Pancreas (tissue), 10 donors: ENCODE measurements around the gene LGALS3BP. TPM values are rescaled to one million over a fixed set of nuclear protein-coding genes. Genes with fewer than 3 reads are reported as not detected.
A peak's percentile ranks its signal among the peaks of the same experiment; 100 is the strongest.

Experiments
- ATAC-seq, 4 donors: fragments of 200-7000 bp; cut with Tn5 transposase; one replicate each; pipeline versions ENCODE4 v1.8.0 to v1.9.1; 2020; ENCODE audit warnings: mild to moderate bottlenecking in 4 of 4, moderate library complexity in 4 of 4
- DNase-seq, 6 donors: peaks; one replicate each; pipeline ENCODE4 v3.0.0-alpha.2; 2020
- FAIRE-seq: peaks from 2 replicates; lab custom pipeline; 2012; peaks lifted over from hg19 to GRCh38; lab: Jason Lieb, UNC
- H3K27ac ChIP-seq, 4 donors: fragments of 200-600 bp; sonication (generic); 1 replicate in 3 of 4; 2 replicates in 1 of 4; pipeline versions ENCODE4 v1.5.0 to v1.8.0; 2020
- H3K27me3 ChIP-seq, 4 donors: fragments of 200-600 bp; one replicate each; pipeline ENCODE4 v1.8.0; 2021
- H3K36me3 ChIP-seq, 3 donors: fragments of 200-600 bp; sonication (generic) in 1 of 3; one replicate each; pipeline versions ENCODE4 v1.5.0 to v1.8.0; 2020 to 2021
- H3K4me1 ChIP-seq, 3 donors: fragments of 200-600 bp; one replicate each; pipeline ENCODE4 v1.8.0; 2021
- H3K4me3 ChIP-seq, 4 donors: fragments of 200-600 bp; sonication (generic) in 2 of 4; one replicate each; pipeline versions ENCODE4 v1.5.0 to v1.8.0; 2020 to 2021
- H3K9me3 ChIP-seq, 4 donors: fragments of 200-600 bp; one replicate each; pipeline ENCODE4 v1.8.0; 2021
- CTCF ChIP-seq, 4 donors: fragments of 200-600 bp; sonication (generic) in 3 of 4; IDR thresholded peaks; one replicate each; pipeline versions ENCODE4 v1.5.0 to v1.8.0; 2021; ENCODE audit warnings: antibody characterized with exemption in 4 of 4
- WGBS, 2 donors: extraction: QIAGEN DNeasy Blood & Tissue Kit; methylation state at CpG; one replicate each; pipeline ENCODE4 v1.1.7; 2013; 5-methylcytosine and 5-hydroxymethylcytosine counted together
- intact Hi-C, 3 donors: fragments of 100-400 bp; cut with DNase I; formaldehyde crosslinking; loops; one replicate each; pipeline versions ENCODE4 v1.11.1 to v1.14.2; 2022
- polyA plus RNA-seq, 2 donors: library from polyadenylated mRNA; stranded (reverse); fragments of 200-250 nt; gene quantifications; one replicate each; pipeline ENCODE4 v1.2.3, GENCODE V29; 2013
- total RNA-seq, 6 donors: library from RNA; stranded (reverse); fragmentation: NEBNext Ultra II Directional in 4 of 6; extraction: Animal tissue kit (Norgen Biotek cat#: 25700) in 4 of 6; gene quantifications; one replicate each; pipeline versions ENCODE4 v1.2.1 to v1.2.4, GENCODE V29; 2021 to 2023
- donor health status: healthy with polysubstance abuse.
- donor health status: DM: no; HTN: no; CAD: no; lungs with moderate emphysema.
- donor health status: DM: no; HTN: no; CAD: no.
- donor health status: control.
- donor health status: control.
- donor health status: Bipolar disorder and iron deficiency.
- donor health status: DM: yes; HTN: yes; CAD: no.
- donor health status: DM: no; HTN: no; CAD: no.
- donor health status: DM: no; HTN: no; CAD: no.
- donor health status: DM: yes; HTN: yes; CAD: no.

LGALS3BP gene
- total and polyA plus RNA-seq, 8 donors = 35.3 to 169 (median 77.2) TPM

GRCh38 chr17:78952706-78953105 is 27.0 kb downstream of the LGALS3BP start:
- H3K27ac ChIP-seq = no peak overlapping the region
- no peak for FAIRE-seq
- no peaks in the 10 kb centered on the region for H3K9me3 ChIP-seq

GRCh38 chr17:78951967-78952551 is 27.7 kb downstream of the LGALS3BP start:
- Histone ChIP-seq H3K27ac (no peak overlapping the region), H3K9me3 (no peaks in the 10 kb centered on the region), H3K27me3 (no peaks in the 10 kb centered on the region), H3K4me3 (no peak overlapping the region), H3K36me3 (no peaks in the 10 kb centered on the region), H3K4me1 (peaks cover 0 to 13% (median 3%) of the 10 kb centered on the region in 3 donors)
- intact Hi-C loops = no loop called here
- no peak for TF ChIP-seq CTCF (IDR thresholded peaks at IDR 0.05)
- ATAC-seq (peak in 1 of 4 donors; percentile 45), DNase-seq (no peak), FAIRE-seq (no peak)
- WGBS, 2 donors = 47 to 69% methylated on average over 12 of the region's 12 CpGs

More at GRCh38 chr17:78952706-78953105, 27.0 kb downstream of the LGALS3BP start:
- intact Hi-C loops = no loop called here
- no peak for TF ChIP-seq CTCF (IDR thresholded peaks at IDR 0.05)
- peaks cover 0 to 6% (median 0%) of the 10 kb centered on the region in 3 donors for H3K4me1 ChIP-seq
- ATAC-seq (no peak), DNase-seq (peak in 1 of 6 donors; percentile 37)
- no peaks in the 10 kb centered on the region for H3K27me3 ChIP-seq
- 91 to 93% methylated on average over 10 of the region's 10 CpGs for WGBS, 2 donors
- H3K36me3 ChIP-seq = no peaks in the 10 kb centered on the region
- no peak overlapping the region for H3K4me3 ChIP-seq

- Histone ChIP-seq H3K4me1 (peaks cover 0 to 18% (median 9%) of the 10 kb centered on the region in 3 donors), H3K36me3 (no peaks in the 10 kb centered on the region), H3K27ac (no peak overlapping the region), H3K4me3 (no peak overlapping the region), H3K9me3 (no peaks in the 10 kb centered on the region), H3K27me3 (no peaks in the 10 kb centered on the region)
- WGBS, 2 donors = 98 to 100% methylated on average over 2 of the region's 2 CpGs
- DNase-seq (no peak), FAIRE-seq (no peak), ATAC-seq (no peak)
- no peak for TF ChIP-seq CTCF (IDR thresholded peaks at IDR 0.05)
- intact Hi-C loops = no loop called here
Observed at GRCh38 chr17:78950870-78951269, 28.9 kb downstream of the LGALS3BP start.

- no peak overlapping the region for H3K4me3 ChIP-seq
- FAIRE-seq (no peak), DNase-seq (peak in 4 of 6 donors; percentile 52 to 80 (median 72)), ATAC-seq (peak; percentile 83 to 95 (median 92))
- no peaks in the 10 kb centered on the region for H3K36me3 ChIP-seq
- H3K4me1 ChIP-seq = peaks cover 0 to 18% (median 9%) of the 10 kb centered on the region in 3 donors
- H3K9me3 ChIP-seq = no peaks in the 10 kb centered on the region
- H3K27ac ChIP-seq = peak overlapping the region; percentile 48 to 85 (median 66)
- intact Hi-C loops = no loop called here
- WGBS, 2 donors = 36 to 38% methylated on average over 18 of the region's 18 CpGs
- no peaks in the 10 kb centered on the region for H3K27me3 ChIP-seq
- no peak for TF ChIP-seq CTCF (IDR thresholded peaks at IDR 0.05)
Observed at GRCh38 chr17:78947235-78948149, 32.2 kb downstream of the LGALS3BP start.
